IMR-90 (cell line): ENCODE data around the gene UBASH3A. TPM values are rescaled to one million over a fixed set of nuclear protein-coding genes. Genes with fewer than 3 reads are reported as not detected.

ENCODE experiments used
- ATAC-seq: fragments of 200-7000 bp; cut with Tn5 transposase; 2 replicates; pipeline ENCODE4 v1.9.1; 2020; ENCODE audit warnings: low read depth, mild to moderate bottlenecking, moderate library complexity
- BruUV-seq: library from RNA; stranded (reverse); fragments of 400-500 nt; replicated peaks from 2 replicates; lab custom pipeline; 2021; lab: Mats Ljungman, UMichigan
- CTCF ChIA-PET: fragments of 300-600 bp; formaldehyde crosslinking; extraction: SDS; loops from one replicate; lab custom pipeline; 2021; ENCODE audit warnings: antibody characterized with exemption; lab: Yijun Ruan, JAX
- POLR2A ChIA-PET: fragments of 300-600 bp; sonication (Branson Sonifier 250); formaldehyde crosslinking; loops from one replicate; lab custom pipeline; 2022; ENCODE audit warnings: antibody characterized with exemption; ENCODE audit not compliant: unreplicated experiment; lab: Charles Lee
- DNase-seq: peaks from one replicate; pipeline ENCODE4 v3.0.0; 2013
- H2AFZ ChIP-seq: replicated peaks from 2 replicates; pipeline ENCODE3; 2013; ENCODE audit warnings: low read length, mild to moderate bottlenecking; ENCODE audit not compliant: poor library complexity
- H2AK5ac ChIP-seq: 2 replicates; pipeline ENCODE4 v1.6.1; 2013; ENCODE audit warnings: low read depth, low read length, inconsistent platforms
- H2AK9ac ChIP-seq: replicated peaks from 2 replicates; pipeline ENCODE3; 2013; ENCODE audit warnings: mild to moderate bottlenecking, low read depth, low read length, moderate library complexity; ENCODE audit not compliant: poor library complexity
- H2BK120ac ChIP-seq: 2 replicates; pipeline ENCODE4 v1.6.1; 2013; ENCODE audit warnings: low read depth, low read length, inconsistent platforms
- H2BK15ac ChIP-seq: 3 replicates; pipeline ENCODE4 v1.6.1; 2013; ENCODE audit warnings: low read depth, low read length, inconsistent platforms
- H2BK20ac ChIP-seq: 2 replicates; pipeline ENCODE4 v1.6.1; 2013; ENCODE audit warnings: low read depth, mild to moderate bottlenecking, inconsistent platforms, low read length, moderate library complexity
- H2BK5ac ChIP-seq: 2 replicates; pipeline ENCODE4 v1.6.1; 2013; ENCODE audit warnings: mild to moderate bottlenecking, low read depth, low read length, inconsistent platforms; ENCODE audit not compliant: poor library complexity, severe bottlenecking
- H3K14ac ChIP-seq: replicated peaks from 2 replicates; pipeline ENCODE4 v1.6.1; 2013; ENCODE audit warnings: low read depth, low read length, inconsistent platforms
- H3K18ac ChIP-seq: 2 replicates; pipeline ENCODE4 v1.6.1; 2013; ENCODE audit warnings: low read depth, low read length, control low read depth
- H3K23ac ChIP-seq: 2 replicates; pipeline ENCODE4 v1.6.1; 2013; ENCODE audit warnings: low read depth, low read length, inconsistent platforms
- H3K27ac ChIP-seq: 2 replicates; pipeline ENCODE4 v1.5.1; 2013; ENCODE audit warnings: mild to moderate bottlenecking, control low read depth, low read length; ENCODE audit not compliant: insufficient read depth
- H3K27me3 ChIP-seq: 2 replicates; pipeline ENCODE4 v1.6.1; 2013; ENCODE audit warnings: low read length; ENCODE audit not compliant: control insufficient read depth, insufficient read depth
- H3K36me3 ChIP-seq: 2 replicates; pipeline ENCODE4 v1.6.1; 2013; ENCODE audit warnings: low read length, mixed read lengths; ENCODE audit not compliant: control insufficient read depth, insufficient read depth
- H3K4ac ChIP-seq: 2 replicates; pipeline ENCODE4 v1.6.1; 2013; ENCODE audit warnings: low read depth, low read length, inconsistent platforms
- H3K4me1 ChIP-seq: 2 replicates; pipeline ENCODE4 v1.6.1; 2013; ENCODE audit warnings: low read length, mixed read lengths; ENCODE audit not compliant: control insufficient read depth, insufficient read depth
- H3K4me2 ChIP-seq: 2 replicates; pipeline ENCODE4 v1.6.1; 2013; ENCODE audit warnings: low read depth, mild to moderate bottlenecking, control low read depth, low read length, moderate library complexity
- H3K4me3 ChIP-seq: 2 replicates; pipeline ENCODE4 v1.5.1; 2013; ENCODE audit warnings: low read depth, mild to moderate bottlenecking, control low read depth, low read length, moderate library complexity; ENCODE audit not compliant: insufficient read depth
- H3K56ac ChIP-seq: 2 replicates; pipeline ENCODE4 v1.6.1; 2013; ENCODE audit warnings: low read length, inconsistent platforms; ENCODE audit not compliant: insufficient read depth; ENCODE audit errors: extremely low read depth
- H3K79me1 ChIP-seq, 2 experiments: 2 replicates each; pipeline ENCODE4 v1.6.1; 2013; ENCODE audit warnings: low read length in 2 of 2, inconsistent platforms in 1 of 2, low read depth in 1 of 2
- H3K9ac ChIP-seq: 2 replicates; pipeline ENCODE4 v1.6.1; 2013; ENCODE audit warnings: low read depth, low read length, control low read depth
- H3K9me1 ChIP-seq: 2 replicates; pipeline ENCODE4 v1.6.1; 2013; ENCODE audit warnings: low read length, inconsistent platforms; ENCODE audit not compliant: insufficient read depth
- H3K9me3 ChIP-seq: 2 replicates; pipeline ENCODE4 v1.6.1; 2013; ENCODE audit warnings: low read length; ENCODE audit not compliant: control insufficient read depth, insufficient read depth
- H4K20me1 ChIP-seq: 2 replicates; pipeline ENCODE4 v1.6.1; 2013; ENCODE audit warnings: low read length, inconsistent platforms; ENCODE audit not compliant: insufficient read depth
- H4K5ac ChIP-seq: 2 replicates; pipeline ENCODE4 v1.6.1; 2013; ENCODE audit warnings: mild to moderate bottlenecking, low read depth, low read length, control low read depth
- H4K8ac ChIP-seq, 2 experiments: 2 replicates each; pipeline ENCODE4 v1.6.1; 2013; ENCODE audit warnings: low read depth in 2 of 2, low read length in 2 of 2, control low read depth in 1 of 2, inconsistent platforms in 1 of 2
- H4K91ac ChIP-seq: 2 replicates; pipeline ENCODE4 v1.6.1; 2013; ENCODE audit warnings: low read depth, low read length, inconsistent platforms; ENCODE audit not compliant: insufficient read depth
- BHLHE40 ChIP-seq: fragments of 150-350 bp; IDR thresholded peaks from 2 replicates; pipeline ENCODE4 v1.6.1; 2016; ENCODE audit warnings: mild to moderate bottlenecking, low read depth, low read length
- CEBPB ChIP-seq: IDR thresholded peaks from 2 replicates; pipeline ENCODE4 v1.6.1; 2012; ENCODE audit warnings: low read depth, low read length, improper control_type of control experiment
- CHD1 ChIP-seq: IDR thresholded peaks from 2 replicates; pipeline ENCODE4 v1.6.1; 2012; ENCODE audit warnings: low read depth, low read length, improper control_type of control experiment
- ELK1 ChIP-seq: fragments of 150-350 bp; IDR thresholded peaks from 2 replicates; pipeline ENCODE4 v1.6.1; 2016; ENCODE audit warnings: low read depth, mild to moderate bottlenecking, low read length, moderate library complexity, borderline replicate concordance
- FOS ChIP-seq: fragments of 150-350 bp; IDR thresholded peaks from 2 replicates; pipeline ENCODE4 v1.6.1; 2016; ENCODE audit warnings: low read depth, low read length
- MAFK ChIP-seq: IDR thresholded peaks from 2 replicates; pipeline ENCODE4 v1.6.1; 2012; ENCODE audit warnings: low read depth, low read length, improper control_type of control experiment
- MAZ ChIP-seq: IDR thresholded peaks from 2 replicates; pipeline ENCODE4 v1.6.1; 2012; ENCODE audit warnings: low read depth, mild to moderate bottlenecking, low read length, improper control_type of control experiment, moderate library complexity, borderline replicate concordance
- MXI1 ChIP-seq: IDR thresholded peaks from 2 replicates; pipeline ENCODE4 v1.6.1; 2012; ENCODE audit warnings: low read depth, mild to moderate bottlenecking, low read length, moderate library complexity, borderline replicate concordance
- NFE2L2 ChIP-seq: fragments of 150-350 bp; IDR thresholded peaks from 2 replicates; pipeline ENCODE4 v1.6.1; 2016; ENCODE audit warnings: low read depth, mild to moderate bottlenecking, low read length
- POLR2A ChIP-seq: IDR thresholded peaks from 2 replicates; pipeline ENCODE4 v1.6.1; 2012; ENCODE audit warnings: mild to moderate bottlenecking, low read depth, low read length
- RAD21 ChIP-seq: IDR thresholded peaks from 2 replicates; pipeline ENCODE4 v1.6.1; 2012; ENCODE audit warnings: low read length, improper control_type of control experiment
- RCOR1 ChIP-seq: IDR thresholded peaks from 2 replicates; pipeline ENCODE4 v1.6.1; 2012; ENCODE audit warnings: mild to moderate bottlenecking, low read length, improper control_type of control experiment; ENCODE audit not compliant: insufficient replicate concordance
- RFX5 ChIP-seq: IDR thresholded peaks from 2 replicates; pipeline ENCODE4 v1.8.0; 2012; ENCODE audit warnings: low read depth, mild to moderate bottlenecking, low read length, moderate library complexity
- SMC3 ChIP-seq: fragments of 150-350 bp; IDR thresholded peaks from 2 replicates; pipeline ENCODE4 v1.6.1; 2016; ENCODE audit warnings: low read depth, mild to moderate bottlenecking, antibody characterized with exemption, low read length, moderate library complexity
- WGBS, 2 experiments: methylation state at CpG; one replicate each; pipeline versions ENCODE4 v1.1.5 to v1.1.7; 2013; ENCODE audit warnings: missing lambda C conversion rate in 2 of 2; ENCODE audit not compliant: insufficient read length in 1 of 2; ENCODE audit errors: extremely low coverage in 2 of 2; 5-methylcytosine and 5-hydroxymethylcytosine counted together
- dilution Hi-C: fragments of 300-500 bp; cut with HindIII; formaldehyde crosslinking; loops from one replicate; pipeline ENCODE4 v1.14.3; 2018; ENCODE audit warnings: low sequenced_read_pairs; ENCODE audit not compliant: unreplicated experiment
- in situ Hi-C: fragments of 300-500 bp; cut with MboI; formaldehyde crosslinking; loops from 3 replicates; pipeline ENCODE4 v1.14.3; 2019; ENCODE audit warnings: low sequenced_read_pairs, inconsistent platforms, mixed read lengths
- intact Hi-C: fragments of 100-400 bp; cut with micrococcal nuclease; formaldehyde crosslinking; loops from 2 replicates; pipeline ENCODE4 v1.10.0; 2022
- polyA plus RNA-seq, 3 experiments: library from polyadenylated mRNA; depleted of rRNA; stranded (reverse); fragments of >200 nt; gene quantifications; 2 replicates each; pipeline ENCODE4 v1.2.3, GENCODE V29; 2012; ENCODE audit warnings: low replicate concordance in 1 of 3
- total RNA-seq: library from RNA; depleted of rRNA; stranded (reverse); fragments of >200 nt; gene quantifications from 2 replicates; pipeline ENCODE4 v1.2.3, GENCODE V29; 2012
- TF ChIP-seq, protein P1 (sequence below): fragments of 150-350 bp; IDR thresholded peaks from 2 replicates; pipeline ENCODE4 v1.6.1; 2017; ENCODE audit warnings: mild to moderate bottlenecking, antibody characterized with exemption, low read length, low read depth
- TF ChIP-seq, protein P2 (sequence below): conservative IDR thresholded peaks from 2 replicates; pipeline ENCODE4 v1.5.1; 2012; ENCODE audit warnings: mild to moderate bottlenecking, low read depth, low read length, improper control_type of control experiment

UBASH3A gene
- total and polyA plus RNA-seq, 2 of the 4 experiments (the other 2 are of a cell fraction) = not detected

- H3K27me3 ChIP-seq = peaks cover 15% of the 10 kb centered on the region; the same call in 1 of the 2 replicates
- no peak overlapping the region for H2AK9ac ChIP-seq
- H4K5ac ChIP-seq = no peak overlapping the region
- no peak overlapping the region for H3K9ac ChIP-seq
- no peak overlapping the region for H4K8ac ChIP-seq
- H3K4ac ChIP-seq = no peak overlapping the region
- no peak overlapping the region for H2AFZ ChIP-seq
- H2AK5ac ChIP-seq = no peak overlapping the region
- no peaks in the 10 kb centered on the region for H3K9me3 ChIP-seq
- H2BK15ac ChIP-seq = no peak overlapping the region
- peaks cover 5% of the 10 kb centered on the region; the same call in 1 of the 2 replicates for H3K4me1 ChIP-seq
- H3K23ac ChIP-seq = no peak overlapping the region
- no peaks in the 10 kb centered on the region for H3K36me3 ChIP-seq
- CTCF ChIA-PET = no interaction called here
- no peak overlapping the region for H2BK120ac ChIP-seq
- H2BK20ac ChIP-seq = no peak overlapping the region
- no peak overlapping the region for H3K18ac ChIP-seq
- H3K4me2 ChIP-seq = no peak overlapping the region
- no peak overlapping the region for H3K56ac ChIP-seq
- no peak overlapping the region for H3K14ac ChIP-seq
- no CpG with 5 or more reads among the region's 6 CpGs for WGBS, 2 experiments
- DNase-seq (no peak), ATAC-seq (no peak)
- BruUV-seq = no TSS peak
- in situ Hi-C loops (no loop called here), dilution Hi-C loops (no loop called here), intact Hi-C loops (no loop called here)
- H3K4me3 ChIP-seq = no peak overlapping the region
- H2BK5ac ChIP-seq = no peak overlapping the region
- no peaks in the 10 kb centered on the region for H3K9me1 ChIP-seq
- H4K20me1 ChIP-seq = no peaks in the 10 kb centered on the region
- H3K79me1 ChIP-seq = no peaks in the 10 kb centered on the region
- TF ChIP-seq BHLHE40 (no peak), MAZ (no peak), CEBPB (no peak), FOS (no peak), RCOR1 (no peak), POLR2A (no peak), NFE2L2 (no peak), RAD21 (no peak), ELK1 (no peak), MAFK (no peak), CHD1 (no peak), SMC3 (no peak), MXI1 (no peak), RFX5 (no peak)
- TF ChIP-seq, protein P1, sequence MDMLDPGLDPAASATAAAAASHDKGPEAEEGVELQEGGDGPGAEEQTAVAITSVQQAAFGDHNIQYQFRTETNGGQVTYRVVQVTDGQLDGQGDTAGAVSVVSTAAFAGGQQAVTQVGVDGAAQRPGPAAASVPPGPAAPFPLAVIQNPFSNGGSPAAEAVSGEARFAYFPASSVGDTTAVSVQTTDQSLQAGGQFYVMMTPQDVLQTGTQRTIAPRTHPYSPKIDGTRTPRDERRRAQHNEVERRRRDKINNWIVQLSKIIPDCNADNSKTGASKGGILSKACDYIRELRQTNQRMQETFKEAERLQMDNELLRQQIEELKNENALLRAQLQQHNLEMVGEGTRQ = no peak
- TF ChIP-seq, protein P2, sequence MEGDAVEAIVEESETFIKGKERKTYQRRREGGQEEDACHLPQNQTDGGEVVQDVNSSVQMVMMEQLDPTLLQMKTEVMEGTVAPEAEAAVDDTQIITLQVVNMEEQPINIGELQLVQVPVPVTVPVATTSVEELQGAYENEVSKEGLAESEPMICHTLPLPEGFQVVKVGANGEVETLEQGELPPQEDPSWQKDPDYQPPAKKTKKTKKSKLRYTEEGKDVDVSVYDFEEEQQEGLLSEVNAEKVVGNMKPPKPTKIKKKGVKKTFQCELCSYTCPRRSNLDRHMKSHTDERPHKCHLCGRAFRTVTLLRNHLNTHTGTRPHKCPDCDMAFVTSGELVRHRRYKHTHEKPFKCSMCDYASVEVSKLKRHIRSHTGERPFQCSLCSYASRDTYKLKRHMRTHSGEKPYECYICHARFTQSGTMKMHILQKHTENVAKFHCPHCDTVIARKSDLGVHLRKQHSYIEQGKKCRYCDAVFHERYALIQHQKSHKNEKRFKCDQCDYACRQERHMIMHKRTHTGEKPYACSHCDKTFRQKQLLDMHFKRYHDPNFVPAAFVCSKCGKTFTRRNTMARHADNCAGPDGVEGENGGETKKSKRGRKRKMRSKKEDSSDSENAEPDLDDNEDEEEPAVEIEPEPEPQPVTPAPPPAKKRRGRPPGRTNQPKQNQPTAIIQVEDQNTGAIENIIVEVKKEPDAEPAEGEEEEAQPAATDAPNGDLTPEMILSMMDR = no peak
- no peak overlapping the region for H3K27ac ChIP-seq
- no peak overlapping the region for H4K91ac ChIP-seq
- POLR2A ChIA-PET = no interaction called here
Observed at GRCh38 chr21:42417533-42417932, 13.8 kb downstream of the UBASH3A start.
